Measurements from ENCODE around the gene GPR17. TPM values are rescaled to one million over a fixed set of nuclear protein-coding genes. Genes with fewer than 3 reads are reported as not detected.

GPR17 gene
- polyA plus RNA-seq, 1 donor (not counting 4 experiments of a cell fraction or from before 2014, with no cell fraction given): not detected

DNA sequence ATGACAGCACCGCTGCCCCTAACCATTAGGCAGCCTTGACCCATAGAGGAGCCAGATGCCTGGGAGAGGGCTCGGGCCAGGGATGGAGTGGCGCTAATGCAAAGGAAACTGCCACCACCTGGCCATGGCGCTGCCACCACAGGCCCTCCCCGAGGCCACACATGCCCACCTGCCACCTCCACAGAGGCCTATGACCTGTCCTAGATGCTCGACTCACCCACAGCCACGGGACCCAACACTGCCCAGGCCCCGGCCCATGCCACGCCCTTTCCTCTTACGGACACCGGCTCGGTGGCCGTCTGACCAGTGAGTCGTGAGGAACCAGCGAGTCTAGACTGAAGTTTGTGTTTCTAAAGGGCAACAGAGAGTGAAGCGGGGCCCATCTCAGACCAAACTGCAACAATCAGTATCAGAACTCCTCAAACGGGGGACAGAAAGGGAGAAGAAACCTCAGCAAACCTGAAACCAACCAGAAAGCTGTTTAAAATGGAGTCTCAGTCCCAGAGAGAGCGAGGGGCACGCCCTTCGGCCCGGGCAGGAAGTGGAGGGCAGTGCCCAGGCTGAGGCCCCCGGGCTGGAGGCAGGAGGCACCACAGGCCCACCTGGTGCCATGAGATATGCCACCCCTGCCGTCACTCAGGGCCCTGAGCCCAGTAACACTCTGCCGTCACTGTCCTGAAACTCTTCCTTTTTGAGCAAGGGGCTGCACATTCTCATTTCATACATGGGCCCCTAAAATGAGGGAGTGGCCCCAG is 711 bp downstream of the GPR17 start:
- Histone ChIP-seq H3K4me2 (ENCODE audit: control insufficient read depth, extremely low read depth, insufficient read depth, low read depth, low read length) (no peak overlapping the region), H3K27ac (ENCODE audit: control insufficient read depth, insufficient read depth, low read length) (no peak overlapping the region)

GRCh38 chr2:127647242-127648190 is 1.6 kb downstream of the GPR17 start:
- DNase-seq (ENCODE audit: low read depth, low spot score) (no peak), FAIRE-seq (no peak)
- Histone ChIP-seq H3K27me3 (ENCODE audit: control insufficient read depth, extremely low read depth, insufficient read depth, low read length) (no peaks in the 10 kb centered on the region), H2AFZ (ENCODE audit: control insufficient read depth, low read length) (no peak overlapping the region), H3K4me1 (ENCODE audit: control insufficient read depth, extremely low read depth, insufficient read depth, low read length) (peaks cover 11% of the 10 kb centered on the region), H4K20me1 (ENCODE audit: control insufficient read depth, extremely low read depth, insufficient read depth, low read length) (no peaks in the 10 kb centered on the region), H3K27ac (ENCODE audit: control insufficient read depth, insufficient read depth, low read length) (no peak overlapping the region), H3K9ac (ENCODE audit: control insufficient read depth, extremely low read depth, insufficient read depth, low read length) (no peak overlapping the region), H3K9me1 (ENCODE audit: control insufficient read depth, extremely low read depth, insufficient read depth, low read length) (no peaks in the 10 kb centered on the region), H3K36me3 (ENCODE audit: control insufficient read depth in 2 of 2, extremely low read depth in 1 of 2, insufficient read depth in 2 of 2, low read length in 2 of 2) (no peaks in the 10 kb centered on the region), H3K4me2 (ENCODE audit: control insufficient read depth, extremely low read depth, insufficient read depth, low read depth, low read length) (no peak overlapping the region), H3K4me3 (ENCODE audit: control insufficient read depth in 2 of 3, extremely low read depth in 1 of 3, insufficient read depth in 2 of 3, low read depth in 1 of 3, low read length in 3 of 3) (no peak overlapping the region), H3K9me3 (ENCODE audit: control insufficient read depth, low read depth, low read length) (no peaks in the 10 kb centered on the region), H3K79me2 (ENCODE audit: control insufficient read depth, insufficient read depth, low read length) (no peaks in the 10 kb centered on the region)
- dilution Hi-C loops (cut with MboI; ENCODE audit: extremely low pct_ligation_motif_present, low sequenced_read_pairs): no loop called here
- TF ChIP-seq CTCF (optimal IDR thresholded peaks at IDR 0.05 in 1 of 3, IDR thresholded peaks at IDR 0.05 in 1 of 3, conservative IDR thresholded peaks at IDR 0.05 in 1 of 3; ENCODE audit: extremely low read depth in 1 of 3, insufficient read depth in 2 of 3, low read length in 3 of 3) (no peak), EZH2 (IDR thresholded peaks at IDR 0.05; ENCODE audit: low read length) (no peak)

More for the DNA sequence above, 711 bp downstream of the GPR17 start:
- DNase-seq (ENCODE audit: low read depth, low spot score) (no peak), FAIRE-seq (no peak)
- H3K9me3 ChIP-seq (ENCODE audit: control insufficient read depth, low read depth, low read length): no peaks in the 10 kb centered on the region
- H3K36me3 ChIP-seq (ENCODE audit: control insufficient read depth in 2 of 2, extremely low read depth in 1 of 2, insufficient read depth in 2 of 2, low read length in 2 of 2): no peaks in the 10 kb centered on the region
- H4K20me1 ChIP-seq (ENCODE audit: control insufficient read depth, extremely low read depth, insufficient read depth, low read length): no peaks in the 10 kb centered on the region
- no peaks in the 10 kb centered on the region for H3K79me2 ChIP-seq (ENCODE audit: control insufficient read depth, insufficient read depth, low read length)
- no peak overlapping the region for H3K9ac ChIP-seq (ENCODE audit: control insufficient read depth, extremely low read depth, insufficient read depth, low read length)
- H3K27me3 ChIP-seq (ENCODE audit: control insufficient read depth, extremely low read depth, insufficient read depth, low read length): no peaks in the 10 kb centered on the region
- dilution Hi-C loops (cut with MboI; ENCODE audit: extremely low pct_ligation_motif_present, low sequenced_read_pairs): no loop called here
- peaks cover 11% of the 10 kb centered on the region for H3K4me1 ChIP-seq (ENCODE audit: control insufficient read depth, extremely low read depth, insufficient read depth, low read length)
- H3K4me3 ChIP-seq (ENCODE audit: control insufficient read depth in 2 of 3, extremely low read depth in 1 of 3, insufficient read depth in 2 of 3, low read depth in 1 of 3, low read length in 3 of 3): no peak overlapping the region
- no peaks in the 10 kb centered on the region for H3K9me1 ChIP-seq (ENCODE audit: control insufficient read depth, extremely low read depth, insufficient read depth, low read length)
- H2AFZ ChIP-seq (ENCODE audit: control insufficient read depth, low read length): no peak overlapping the region
- TF ChIP-seq CTCF (optimal IDR thresholded peaks at IDR 0.05 in 1 of 3, IDR thresholded peaks at IDR 0.05 in 1 of 3, conservative IDR thresholded peaks at IDR 0.05 in 1 of 3; ENCODE audit: extremely low read depth in 1 of 3, insufficient read depth in 2 of 3, low read length in 3 of 3): no peak
- no peak for TF ChIP-seq EZH2 (IDR thresholded peaks at IDR 0.05; ENCODE audit: low read length)

Measured in keratinocyte (primary cell).